Measurements from ENCODE around the gene CALD1. TPM values are rescaled to one million over a fixed set of nuclear protein-coding genes. Genes with fewer than 3 reads are reported as not detected.

Gene CALD1
- total RNA-seq, 2 experiments from 2014 or later: 2.1 to 2.2 TPM

DNA sequence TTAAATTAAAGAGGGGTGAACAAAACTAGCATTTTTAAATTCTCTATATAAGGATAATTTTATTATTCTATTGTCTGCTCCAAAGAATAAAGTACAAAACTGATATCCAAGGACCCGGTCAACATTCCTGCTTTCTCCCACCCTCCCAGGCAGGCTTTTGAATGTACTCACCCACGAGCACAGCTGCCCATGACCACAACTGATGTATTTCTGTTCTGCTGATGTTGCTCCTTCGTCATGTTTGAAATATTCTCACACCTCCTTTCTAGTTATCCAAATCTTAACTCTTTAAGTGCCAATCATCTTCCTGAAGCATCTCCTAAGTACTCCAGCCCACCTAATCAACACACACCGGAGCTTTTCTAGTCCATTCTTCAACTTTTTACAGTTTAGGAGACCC is 46.7 kb downstream of the CALD1 start:
- no peak for TF ChIP-seq CTCF (IDR thresholded peaks at IDR 0.05)
- Mint-ChIP-seq H3K27ac (no peak overlapping the region), H3K36me3 (ENCODE audit: low read depth) (no peaks in the 10 kb centered on the region), H3K27me3 (no peaks in the 10 kb centered on the region), H3K9me3 (no peaks in the 10 kb centered on the region), H3K4me1 (ENCODE audit: low read depth) (no peaks in the 10 kb centered on the region), H3K4me3 (no peak overlapping the region)
- no peak for DNase-seq
- POLR2A ChIA-PET: interaction anchor here (0.6 kb wide), 1 partner anchor 18 kb away, joined by 4 read pairs; no protein-coding TSS in a partner anchor
- intact Hi-C loops (cut with micrococcal nuclease): no loop called here
- CTCF ChIA-PET: no interaction called here
- no peak for ATAC-seq

- intact Hi-C loops (cut with micrococcal nuclease): no loop called here
- ATAC-seq (no peak), DNase-seq (no peak)
- TF ChIP-seq CTCF (IDR thresholded peaks at IDR 0.05): no peak
- Mint-ChIP-seq H3K4me1 (ENCODE audit: low read depth) (no peaks in the 10 kb centered on the region), H3K27ac (no peak overlapping the region), H3K27me3 (no peaks in the 10 kb centered on the region), H3K4me3 (no peak overlapping the region), H3K36me3 (ENCODE audit: low read depth) (no peaks in the 10 kb centered on the region), H3K9me3 (no peaks in the 10 kb centered on the region)
- ChIA-PET CTCF (no interaction called here), POLR2A (no interaction called here)
These were observed 48.0 kb downstream of the CALD1 start for GRCh38 chr7:134827436-134827835.

- Mint-ChIP-seq H3K27me3 (no peaks in the 10 kb centered on the region), H3K36me3 (ENCODE audit: low read depth) (no peaks in the 10 kb centered on the region), H3K27ac (no peak overlapping the region), H3K4me3 (no peak overlapping the region), H3K4me1 (ENCODE audit: low read depth) (no peaks in the 10 kb centered on the region), H3K9me3 (no peaks in the 10 kb centered on the region)
- ATAC-seq (no peak), DNase-seq (no peak)
- intact Hi-C loops (cut with micrococcal nuclease): no loop called here
- ChIA-PET POLR2A (no interaction called here), CTCF (no interaction called here)
- TF ChIP-seq CTCF (IDR thresholded peaks at IDR 0.05): no peak
These were observed 48.5 kb downstream of the CALD1 start for GRCh38 chr7:134827889-134828288.

- ChIA-PET POLR2A (no interaction called here), CTCF (no interaction called here)
- no peak for ATAC-seq
- DNase-seq: no peak
- Mint-ChIP-seq H3K27me3 (no peaks in the 10 kb centered on the region), H3K4me1 (ENCODE audit: low read depth) (no peaks in the 10 kb centered on the region), H3K9me3 (no peaks in the 10 kb centered on the region), H3K4me3 (no peak overlapping the region), H3K27ac (no peak overlapping the region), H3K36me3 (ENCODE audit: low read depth) (no peaks in the 10 kb centered on the region)
- intact Hi-C loops (cut with micrococcal nuclease): no loop called here
- no peak for TF ChIP-seq CTCF (IDR thresholded peaks at IDR 0.05)
These were observed 48.9 kb downstream of the CALD1 start for GRCh38 chr7:134828361-134828760.

GRCh38 chr7:134829380-134829986 is 50.0 kb downstream of the CALD1 start:
- no peak for TF ChIP-seq CTCF (IDR thresholded peaks at IDR 0.05)
- Mint-ChIP-seq H3K4me1 (ENCODE audit: low read depth) (no peaks in the 10 kb centered on the region), H3K27me3 (no peaks in the 10 kb centered on the region), H3K9me3 (no peaks in the 10 kb centered on the region), H3K4me3 (no peak overlapping the region), H3K36me3 (ENCODE audit: low read depth) (no peaks in the 10 kb centered on the region), H3K27ac (no peak overlapping the region)
- CTCF ChIA-PET: no interaction called here
- POLR2A ChIA-PET: interaction anchor here (0.9 kb wide), 1 partner anchor 19 kb away, joined by 3 read pairs; no protein-coding TSS in a partner anchor
- DNase-seq (no peak), ATAC-seq (no peak)
- intact Hi-C loops (cut with micrococcal nuclease): no loop called here
